ENCODE data around the gene SMIM21.

DNA sequence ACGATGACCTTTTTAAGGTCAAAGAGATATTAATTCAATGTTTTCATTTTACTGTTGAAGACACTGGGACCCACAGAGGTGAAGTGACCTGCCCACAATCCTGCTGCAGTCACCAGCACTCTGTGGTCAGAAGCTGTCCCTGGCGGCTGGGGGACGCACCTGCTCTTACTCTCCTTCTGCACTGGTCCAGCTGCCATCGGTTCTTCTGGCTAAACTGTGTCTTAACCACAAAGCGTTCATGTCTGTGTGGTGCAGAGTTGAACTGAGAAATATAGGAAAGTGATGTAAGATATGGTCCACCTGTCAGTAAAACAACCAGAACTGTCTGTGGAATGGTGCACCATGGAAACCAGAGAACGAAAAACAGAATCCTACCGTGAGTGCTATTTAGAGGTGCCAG lies 44.9 kb upstream of the SMIM21 start:
- TF ChIP-seq, protein P1, sequence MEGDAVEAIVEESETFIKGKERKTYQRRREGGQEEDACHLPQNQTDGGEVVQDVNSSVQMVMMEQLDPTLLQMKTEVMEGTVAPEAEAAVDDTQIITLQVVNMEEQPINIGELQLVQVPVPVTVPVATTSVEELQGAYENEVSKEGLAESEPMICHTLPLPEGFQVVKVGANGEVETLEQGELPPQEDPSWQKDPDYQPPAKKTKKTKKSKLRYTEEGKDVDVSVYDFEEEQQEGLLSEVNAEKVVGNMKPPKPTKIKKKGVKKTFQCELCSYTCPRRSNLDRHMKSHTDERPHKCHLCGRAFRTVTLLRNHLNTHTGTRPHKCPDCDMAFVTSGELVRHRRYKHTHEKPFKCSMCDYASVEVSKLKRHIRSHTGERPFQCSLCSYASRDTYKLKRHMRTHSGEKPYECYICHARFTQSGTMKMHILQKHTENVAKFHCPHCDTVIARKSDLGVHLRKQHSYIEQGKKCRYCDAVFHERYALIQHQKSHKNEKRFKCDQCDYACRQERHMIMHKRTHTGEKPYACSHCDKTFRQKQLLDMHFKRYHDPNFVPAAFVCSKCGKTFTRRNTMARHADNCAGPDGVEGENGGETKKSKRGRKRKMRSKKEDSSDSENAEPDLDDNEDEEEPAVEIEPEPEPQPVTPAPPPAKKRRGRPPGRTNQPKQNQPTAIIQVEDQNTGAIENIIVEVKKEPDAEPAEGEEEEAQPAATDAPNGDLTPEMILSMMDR (IDR thresholded peaks at IDR 0.05) = no peak
- TF ChIP-seq POLR2A (IDR thresholded peaks at IDR 0.05) = no peak
